Cerebellar nuclear complex (tissue), 1 donor: ENCODE data around the gene COX11.

Experiments
- DNase-seq, 2 experiments: peaks; one replicate each; lab custom pipeline; 2025; lab: John Stamatoyannopoulos, UW

The COX11 gene, protein sequence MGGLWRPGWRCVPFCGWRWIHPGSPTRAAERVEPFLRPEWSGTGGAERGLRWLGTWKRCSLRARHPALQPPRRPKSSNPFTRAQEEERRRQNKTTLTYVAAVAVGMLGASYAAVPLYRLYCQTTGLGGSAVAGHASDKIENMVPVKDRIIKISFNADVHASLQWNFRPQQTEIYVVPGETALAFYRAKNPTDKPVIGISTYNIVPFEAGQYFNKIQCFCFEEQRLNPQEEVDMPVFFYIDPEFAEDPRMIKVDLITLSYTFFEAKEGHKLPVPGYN

DNA sequence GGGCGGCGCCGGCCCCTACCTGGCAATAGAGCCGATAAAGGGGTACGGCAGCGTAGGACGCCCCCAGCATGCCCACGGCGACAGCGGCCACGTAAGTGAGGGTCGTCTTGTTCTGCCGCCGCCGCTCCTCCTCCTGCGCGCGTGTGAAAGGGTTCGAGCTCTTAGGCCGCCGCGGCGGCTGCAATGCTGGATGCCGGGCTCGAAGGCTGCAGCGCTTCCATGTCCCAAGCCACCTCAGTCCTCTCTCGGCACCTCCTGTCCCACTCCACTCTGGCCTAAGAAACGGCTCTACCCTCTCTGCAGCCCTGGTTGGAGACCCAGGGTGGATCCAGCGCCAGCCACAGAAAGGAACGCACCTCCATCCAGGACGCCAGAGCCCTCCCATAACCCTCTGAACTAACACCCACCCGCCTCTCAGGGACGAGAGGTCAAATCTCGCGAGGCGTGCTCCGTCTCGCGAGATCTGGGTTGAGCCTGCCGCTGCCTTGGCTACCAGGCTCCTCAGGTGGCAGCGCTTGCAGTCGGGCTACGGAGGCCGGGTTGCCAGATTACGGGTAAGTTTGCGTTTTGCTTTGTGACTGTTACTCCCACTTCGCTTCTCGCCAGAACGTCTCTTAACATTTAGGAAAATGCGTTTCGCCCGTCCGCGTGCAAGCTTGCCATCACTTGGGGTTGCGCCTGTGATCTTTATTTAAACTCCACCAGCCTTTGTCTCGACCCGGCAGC, at the start of gene COX11, which contains the start of gene STXBP4:
Gene COX11 (minus strand): TSS at position 393 of the 726 bp plus-strand sequence. CDS start 8 bp downstream, at position 385.
Gene STXBP4 (plus strand): TSS at position 504 of the 726 bp plus-strand sequence. CDS start 17,455 bp downstream, outside the sequence.
- DNase-seq = peak; percentile 76 to 88

DNA sequence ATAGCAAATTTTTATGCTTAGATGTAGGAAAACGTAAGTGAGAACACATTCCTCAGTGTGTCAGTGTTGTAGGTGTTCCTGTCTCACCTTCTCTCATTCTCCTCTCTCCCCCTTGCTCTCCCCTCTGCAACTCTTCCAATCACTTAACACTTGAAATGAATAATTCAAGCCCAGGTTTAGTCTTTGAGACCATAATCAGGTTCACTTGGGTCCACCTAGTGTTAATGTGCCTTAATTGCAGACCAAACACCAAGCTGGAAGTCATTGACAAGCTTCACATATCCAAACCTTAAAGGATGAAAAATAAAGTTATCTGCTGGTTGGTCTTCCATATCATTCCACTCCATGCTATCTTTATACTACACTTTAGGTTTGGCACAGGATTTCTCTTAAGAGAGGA, 37.1 kb upstream of the COX11 start:
- DNase-seq = no peak

DNA sequence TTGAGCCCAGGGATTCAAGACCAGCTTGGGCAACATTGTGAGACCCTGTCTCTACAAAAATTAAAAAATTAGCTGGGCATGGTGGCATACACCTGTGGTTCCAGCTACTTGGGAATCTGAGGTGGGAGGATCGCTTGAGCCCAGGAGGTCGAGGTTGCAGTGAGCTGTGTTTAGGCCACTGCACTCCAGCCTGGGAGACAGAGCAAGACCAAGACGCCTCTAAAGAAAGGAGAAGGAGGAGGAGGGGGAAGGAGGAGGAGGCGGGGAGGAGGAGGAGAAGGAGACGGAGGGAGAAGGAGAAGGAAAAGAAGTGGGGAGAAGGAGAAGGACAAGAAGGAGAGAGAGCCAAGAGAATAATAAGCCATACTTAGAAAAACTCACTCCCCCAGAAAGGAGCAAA, 36.0 kb upstream of the COX11 start:
- no peak for DNase-seq

DNA sequence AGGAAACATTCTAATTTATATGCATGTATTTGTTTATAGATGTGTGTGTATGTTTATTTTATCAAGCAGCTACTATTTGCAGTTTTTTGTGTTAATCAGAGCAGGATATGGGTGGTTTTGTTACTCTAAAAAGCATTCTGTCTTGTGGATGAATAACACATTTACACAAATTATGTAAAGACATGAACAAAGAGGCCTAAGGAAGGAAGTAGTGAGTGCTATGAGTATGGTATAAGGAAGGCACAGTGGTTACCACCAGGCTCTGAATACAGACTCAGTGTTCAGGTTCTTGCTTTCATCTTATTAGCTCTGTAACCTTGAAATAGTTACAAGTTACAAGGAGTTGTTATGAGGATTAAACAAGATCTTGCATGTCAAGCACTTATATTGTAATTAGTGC, 34.0 kb upstream of the COX11 start:
- DNase-seq = no peak

DNA sequence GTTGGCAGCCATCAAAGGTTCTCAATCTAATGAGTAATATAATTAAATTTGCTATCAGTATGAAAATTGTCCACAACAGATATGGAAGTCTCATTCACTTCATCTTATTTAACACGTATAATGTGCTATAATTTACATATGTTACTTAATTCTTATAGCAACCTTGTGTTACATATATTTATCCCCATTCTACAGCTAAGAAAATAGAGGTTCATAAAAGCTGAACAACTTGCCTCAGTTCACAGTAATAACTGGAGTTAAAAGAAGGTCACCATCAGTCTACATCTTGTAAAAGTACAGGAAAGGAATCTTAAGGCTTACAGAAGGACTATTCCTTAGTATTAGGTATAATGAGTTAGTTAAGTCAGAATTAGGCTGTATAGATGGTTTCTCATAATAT, 28.0 kb upstream of the COX11 start:
- no peak for DNase-seq

DNA sequence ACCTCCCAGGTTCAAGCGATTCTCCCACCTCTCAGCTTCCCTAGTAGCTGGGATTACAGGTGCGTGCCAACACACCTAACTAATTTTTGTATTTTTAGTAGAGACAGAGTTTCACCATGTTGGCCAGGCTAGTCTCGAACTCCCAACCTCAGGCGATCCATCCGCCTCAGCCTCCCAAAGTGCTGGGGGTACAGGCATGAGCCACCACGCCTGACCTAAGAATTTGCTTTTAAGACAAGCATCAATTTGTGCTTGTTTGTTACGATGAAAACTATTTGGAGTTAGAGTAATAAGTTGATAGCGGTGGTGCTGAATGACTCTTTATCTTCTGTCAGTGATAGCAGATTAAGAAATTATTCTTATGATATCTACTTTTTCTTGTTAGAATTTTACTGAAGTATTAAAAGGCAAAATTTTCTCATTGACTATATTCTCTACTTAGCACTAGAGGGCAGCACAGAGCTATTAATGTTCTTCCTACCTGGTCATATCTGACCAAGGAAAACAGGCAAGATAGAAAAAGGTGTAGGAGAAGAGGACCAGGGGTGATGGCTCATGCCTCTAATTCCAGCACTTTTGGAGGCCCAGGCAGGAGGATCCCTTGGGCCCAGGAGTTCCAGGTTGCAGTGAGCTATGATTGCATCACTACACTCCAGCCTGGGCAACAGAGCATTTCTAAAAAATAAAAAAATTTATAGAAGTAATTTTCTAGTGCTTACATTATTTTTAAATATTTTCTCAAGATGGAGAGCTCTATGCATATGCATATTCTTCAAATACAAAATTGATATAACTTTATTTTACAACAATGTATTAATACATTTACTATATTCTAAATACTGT, 24.6 kb upstream of the COX11 start:
- peak in 1 of 2 experiments; percentile 1 for DNase-seq

DNA sequence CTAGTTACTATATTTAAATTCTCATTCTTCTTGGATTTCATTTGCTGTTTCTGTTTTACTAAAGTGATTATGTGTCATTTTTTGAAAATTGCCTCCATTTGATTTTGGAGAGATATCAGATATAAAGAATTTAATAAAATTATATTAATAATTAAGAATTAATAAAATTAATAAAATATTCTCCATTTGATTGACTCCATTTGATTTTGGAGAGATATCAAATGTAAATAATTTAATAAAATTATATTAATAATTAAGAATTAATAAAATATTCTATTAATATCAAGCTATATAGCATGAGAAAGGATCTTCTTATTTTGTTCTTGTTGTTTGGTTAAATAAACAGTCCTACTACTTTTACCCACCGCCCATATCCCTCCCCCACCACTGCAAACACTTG, 23.1 kb upstream of the COX11 start:
- DNase-seq = no peak

DNA sequence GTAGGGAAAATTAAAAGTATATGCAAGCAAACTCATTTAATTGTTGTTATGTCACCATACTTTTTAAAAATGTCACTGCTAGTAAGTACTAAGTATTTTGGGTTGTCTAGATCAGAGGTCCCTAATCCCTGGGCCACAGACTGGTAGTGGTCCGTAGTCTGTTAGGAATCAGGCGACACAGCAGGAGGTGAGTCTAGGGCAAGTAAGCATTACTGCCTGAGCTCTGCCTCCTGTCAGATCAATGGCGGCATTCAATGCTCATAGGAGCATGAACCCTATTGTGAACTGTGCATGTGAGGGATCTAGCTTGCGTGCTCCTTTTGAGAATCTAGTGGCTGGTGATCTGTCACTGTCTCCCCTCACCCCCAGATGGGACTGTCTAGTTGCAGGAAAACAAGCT, 21.7 kb upstream of the COX11 start:
- no peak for DNase-seq

DNA sequence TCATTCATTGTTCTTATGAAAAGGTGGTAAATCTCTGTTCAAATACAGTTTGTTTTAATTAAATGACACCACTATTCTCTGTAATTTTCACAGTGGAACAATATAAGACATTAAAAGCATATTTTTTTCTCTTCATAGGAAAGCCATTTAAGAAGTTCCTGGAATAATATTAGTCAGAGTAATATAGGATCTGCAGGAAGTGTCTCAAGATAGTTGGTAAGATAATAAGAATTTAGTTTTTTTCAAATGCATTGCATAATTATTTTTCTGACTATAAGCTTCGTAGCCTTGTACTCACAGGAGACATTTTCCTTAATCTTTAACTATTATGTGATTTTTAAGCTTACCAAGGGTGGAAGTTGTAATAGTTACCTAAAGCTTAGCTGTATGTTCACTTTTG, 17.0 kb upstream of the COX11 start:
- DNase-seq = no peak

DNA sequence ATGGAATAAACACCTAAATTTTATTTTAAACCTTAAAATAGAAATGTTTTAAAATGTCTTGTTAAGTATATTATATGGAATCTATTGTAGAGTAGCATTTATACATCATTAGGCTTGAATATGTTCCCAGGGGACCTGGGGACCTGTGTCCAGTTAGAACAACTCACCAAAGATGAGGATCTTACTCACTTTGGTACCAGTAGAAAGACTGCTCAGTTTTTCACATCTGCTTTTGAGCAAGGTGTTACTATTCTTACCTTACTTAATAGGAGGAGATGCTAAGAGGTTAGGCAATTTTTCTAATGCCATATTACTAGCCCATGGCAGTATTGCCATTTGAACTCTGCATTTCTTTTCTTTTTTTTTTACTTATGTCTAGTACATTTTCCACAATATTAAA, 14.8 kb upstream of the COX11 start:
- DNase-seq = no peak

DNA sequence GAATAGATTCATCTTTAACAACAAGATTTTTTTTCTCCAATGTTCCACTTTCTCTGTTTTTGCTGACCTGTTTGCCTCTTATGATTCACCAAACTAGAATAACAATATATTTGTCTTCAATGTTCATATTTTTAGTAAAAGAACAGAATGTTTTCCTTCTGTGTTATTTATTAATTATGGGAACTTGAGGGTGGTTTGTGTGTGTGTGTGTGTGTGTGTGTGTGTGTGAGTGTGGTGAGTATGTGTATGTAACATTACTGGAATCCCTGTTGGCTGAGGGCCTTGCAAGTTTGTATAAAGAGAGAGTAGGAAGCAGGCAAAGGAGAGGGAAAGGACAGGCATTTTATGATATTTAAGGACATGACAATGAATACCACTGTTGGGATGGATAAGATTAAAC, 13.9 kb upstream of the COX11 start:
- DNase-seq = no peak

DNA sequence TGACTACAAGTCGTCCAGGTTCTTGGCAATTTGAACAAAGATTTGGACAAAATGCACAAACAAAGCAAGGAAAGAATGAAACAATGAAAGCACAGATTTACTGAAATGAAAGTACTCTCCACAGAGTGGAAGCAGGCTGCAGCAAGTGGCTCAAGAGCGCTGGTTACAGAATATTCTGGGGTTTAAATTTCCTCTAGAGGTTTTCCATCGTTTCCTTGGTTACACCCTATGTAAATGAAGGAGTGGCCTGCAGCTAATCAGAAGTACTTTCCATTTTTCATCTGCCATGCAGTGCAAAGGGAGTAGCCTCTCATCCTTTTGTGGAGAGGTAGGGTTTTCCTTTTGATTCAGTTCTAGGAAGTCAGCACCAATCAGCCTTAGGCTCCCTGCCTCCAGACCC, 11.9 kb upstream of the COX11 start:
- no peak for DNase-seq

DNA sequence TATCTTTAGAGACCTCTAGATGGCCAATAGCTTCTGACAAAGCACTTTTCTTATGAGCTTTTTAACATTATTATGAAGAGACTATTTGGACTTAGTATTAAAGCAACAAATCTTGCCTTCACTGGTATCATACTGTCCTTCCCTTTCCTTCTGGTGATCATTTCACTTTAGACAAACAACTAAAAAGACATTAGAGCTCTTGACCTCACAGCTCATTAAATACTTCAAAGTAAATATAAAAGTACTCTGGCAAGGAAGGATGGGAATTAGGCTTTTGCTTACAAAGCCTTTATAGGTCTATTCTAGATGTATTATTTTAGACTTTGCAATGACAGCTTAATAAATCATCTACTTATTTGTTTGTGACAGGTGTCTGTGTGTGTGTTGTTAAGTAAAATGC, 11.2 kb upstream of the COX11 start:
- DNase-seq = no peak

DNA sequence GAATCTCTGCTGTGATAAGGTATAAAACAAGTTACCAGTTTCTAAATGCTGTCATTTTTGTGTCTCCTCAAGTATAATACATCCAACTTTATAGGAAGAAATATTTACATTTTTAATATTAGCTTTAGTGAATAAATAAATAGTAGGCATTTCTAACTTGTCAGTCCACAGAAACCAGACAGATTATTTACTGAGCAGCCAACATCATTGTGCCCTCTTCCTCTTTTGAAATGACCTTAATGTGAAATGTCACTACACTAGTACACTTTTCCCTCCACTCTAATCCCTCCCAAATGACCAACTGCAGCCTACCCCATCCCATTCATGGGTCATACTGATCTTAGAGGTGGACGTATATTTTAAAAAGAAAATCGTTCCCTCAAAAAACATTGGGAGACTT, 9.3 kb upstream of the COX11 start:
- no peak for DNase-seq

DNA sequence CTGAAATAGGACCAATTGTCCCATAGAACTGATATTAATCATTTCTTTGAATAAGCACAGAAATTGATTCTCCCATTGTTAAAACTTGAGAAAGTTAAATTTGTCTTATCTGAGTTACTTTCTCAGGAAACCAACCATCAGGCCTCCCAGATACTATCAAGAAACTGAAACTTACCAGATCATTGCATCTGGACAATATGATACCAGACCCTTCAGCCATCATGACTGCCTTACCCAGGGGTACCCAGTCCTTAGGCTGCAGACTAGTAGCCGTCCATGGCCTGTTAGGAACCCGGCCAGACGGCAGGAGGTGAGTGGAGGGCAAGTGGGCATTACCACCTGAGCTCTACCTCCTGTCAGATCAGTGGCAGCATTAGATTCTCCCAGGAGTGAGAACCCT, 7.9 kb upstream of the COX11 start:
- no peak for DNase-seq

DNA sequence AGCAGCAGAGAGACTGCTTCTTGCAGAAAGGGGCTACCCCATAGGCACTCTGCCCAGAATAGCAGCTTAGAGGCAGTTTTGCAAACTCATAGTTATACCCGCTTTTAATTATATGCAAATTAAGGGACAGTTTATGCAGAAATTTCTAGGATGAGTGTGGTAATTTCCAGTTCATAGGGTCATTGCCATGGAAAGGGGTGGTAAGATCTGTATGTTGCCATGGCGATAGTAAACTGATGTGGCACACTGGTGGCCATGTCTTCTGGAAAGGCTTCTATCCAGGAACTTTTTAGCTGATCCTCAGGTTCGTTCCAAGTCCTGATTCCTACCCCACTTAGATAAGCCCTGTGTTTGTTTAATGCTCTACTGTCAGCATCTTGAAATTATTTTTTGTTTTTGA, 6.3 kb upstream of the COX11 start:
- DNase-seq = no peak

DNA sequence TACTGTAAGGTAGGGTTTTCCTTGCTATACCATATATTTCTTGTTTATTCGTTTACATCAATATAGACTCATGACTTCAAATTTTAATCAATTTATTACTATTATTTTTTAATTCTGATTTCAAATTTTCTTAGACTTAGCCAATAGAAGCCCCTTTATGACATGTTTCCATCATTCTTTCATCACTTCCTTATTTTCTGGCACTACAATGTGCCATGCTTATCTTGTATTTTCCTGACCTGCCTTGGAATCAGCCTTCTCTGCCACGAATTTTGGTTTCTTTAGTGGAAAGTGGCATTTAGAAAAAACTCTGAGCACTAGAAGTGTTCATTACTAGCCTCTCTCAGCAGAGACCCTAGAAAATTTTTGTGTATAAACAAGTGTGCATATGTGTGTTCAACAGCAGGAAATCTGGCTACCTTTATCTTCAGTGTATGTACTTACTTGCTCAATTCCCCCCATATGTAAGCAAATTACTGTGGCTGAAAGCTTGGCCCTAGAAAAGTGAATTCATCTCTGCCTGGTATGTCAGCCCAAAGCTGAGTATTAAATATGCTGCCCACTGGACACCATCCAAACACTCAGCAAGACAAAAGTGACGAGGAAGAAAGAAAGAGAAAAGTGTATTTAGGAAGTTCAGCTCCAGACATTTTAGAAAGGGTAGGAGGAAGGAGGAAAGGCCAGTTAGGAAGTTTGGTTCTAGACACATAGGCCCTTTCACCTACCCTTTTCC, 4.1 kb upstream of the COX11 start:
- DNase-seq = no peak

DNA sequence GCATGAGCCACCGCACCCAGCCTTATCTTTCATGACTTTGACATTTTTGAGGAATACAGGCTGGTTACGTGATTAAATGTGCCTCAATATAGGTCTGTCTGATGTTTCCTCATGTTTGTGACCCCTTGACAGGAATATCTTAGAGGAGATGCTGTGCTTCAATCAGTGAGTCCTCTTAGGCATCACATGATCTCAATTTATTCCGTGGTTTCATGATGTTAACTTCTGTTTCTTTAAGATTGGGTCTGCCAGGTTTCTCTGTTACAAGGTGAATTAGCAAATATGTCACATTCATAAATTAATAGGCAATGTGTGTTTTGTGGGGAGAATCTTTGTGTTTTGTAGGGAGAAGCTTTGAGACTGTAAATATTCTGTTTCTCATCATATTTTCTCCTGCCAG, 3.4 kb upstream of the COX11 start:
- DNase-seq = no peak

DNA sequence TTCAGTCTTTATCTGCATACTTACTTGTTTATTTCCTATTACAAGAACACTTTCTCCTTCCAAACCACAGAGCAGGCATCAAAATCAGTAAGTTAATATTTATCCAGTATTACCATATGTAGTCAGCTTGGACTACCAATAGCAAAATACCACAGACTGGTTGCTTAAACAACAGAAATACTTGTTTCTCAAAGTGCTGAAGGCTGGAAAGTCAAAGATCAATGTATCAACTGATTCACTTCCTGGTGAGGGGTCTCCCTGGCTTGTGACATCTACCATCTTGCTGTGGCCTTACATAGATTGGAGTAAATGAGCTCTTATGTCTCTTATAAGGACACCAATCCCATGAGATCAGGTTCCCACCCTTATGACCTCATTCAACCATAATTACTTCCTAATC, 2.7 kb upstream of the COX11 start:
- no peak for DNase-seq

DNA sequence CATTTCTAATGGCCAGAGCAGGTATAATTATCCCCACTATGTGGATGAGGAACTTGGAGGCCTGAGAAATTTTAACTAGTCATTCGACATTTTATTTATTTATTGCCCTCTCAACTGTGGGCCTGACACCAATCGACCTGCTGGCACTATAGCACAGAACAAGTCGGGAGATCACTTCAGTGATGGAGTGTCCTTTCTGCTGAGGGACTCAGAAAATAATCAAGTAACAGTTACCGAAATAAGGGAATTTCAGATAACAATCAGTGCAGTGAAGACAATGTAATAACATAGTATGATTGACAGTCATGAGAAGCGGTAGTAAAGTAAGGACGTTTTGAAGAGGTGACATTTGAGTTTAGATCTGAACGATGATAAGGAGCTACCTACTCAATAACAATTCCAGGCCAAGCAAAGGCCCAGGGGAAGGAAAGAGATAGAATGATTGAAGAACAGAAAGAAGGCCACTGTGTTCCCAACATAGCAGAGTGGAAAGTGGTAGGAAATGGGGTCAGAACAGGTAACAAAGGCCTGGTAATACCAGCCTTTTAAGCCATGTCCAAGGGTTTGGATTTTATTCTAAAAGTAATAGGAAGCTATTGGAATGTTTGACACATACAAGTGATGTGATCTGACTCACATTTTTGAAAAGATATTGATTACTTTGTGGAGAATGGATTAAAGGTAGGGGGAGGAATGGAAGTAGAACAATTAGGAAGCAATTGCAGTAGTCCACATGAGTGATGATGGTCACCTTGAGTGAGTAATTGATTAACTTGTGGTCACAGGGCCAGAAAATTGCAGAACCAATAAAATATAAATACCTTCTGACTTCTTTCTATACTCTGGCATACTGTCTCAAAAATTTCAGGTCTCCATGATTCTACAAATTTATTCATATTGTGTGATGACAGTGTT, 1.5 kb upstream of the COX11 start:
- DNase-seq = no peak

DNA sequence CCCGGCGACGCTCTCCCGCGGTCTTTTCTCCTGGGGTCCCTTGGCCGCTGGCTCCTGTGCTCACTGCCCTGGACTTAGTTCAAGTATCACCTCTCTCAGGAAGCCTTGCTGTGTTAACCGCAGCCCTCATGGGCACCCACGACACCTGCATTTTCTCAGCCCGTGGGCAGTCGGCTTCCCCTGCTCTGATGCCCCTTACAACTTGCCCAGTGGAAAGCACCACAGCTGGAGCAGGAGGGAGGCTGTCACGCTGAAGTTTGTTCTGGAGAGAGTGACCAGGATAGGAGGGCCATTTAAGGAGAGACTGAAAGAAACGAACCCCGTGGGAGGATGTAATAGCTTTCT, 506 bp upstream of the COX11 start:
- no peak for DNase-seq
